Fibroblast of gingiva (primary cell): ENCODE measurements around the gene CCDC74B.
A peak's percentile ranks its signal among the peaks of the same experiment; 100 is the strongest.
"Not testable (repeated sequence)": the region's sequence is repeated elsewhere in the genome, so short reads cannot be mapped to it uniquely, and the experiment has no call there.

Experiments used
- DNase-seq: peaks from one replicate; pipeline ENCODE4 v3.0.0-alpha.2; 2011; ENCODE audit warnings: low read depth

Gene CCDC74B

DNA sequence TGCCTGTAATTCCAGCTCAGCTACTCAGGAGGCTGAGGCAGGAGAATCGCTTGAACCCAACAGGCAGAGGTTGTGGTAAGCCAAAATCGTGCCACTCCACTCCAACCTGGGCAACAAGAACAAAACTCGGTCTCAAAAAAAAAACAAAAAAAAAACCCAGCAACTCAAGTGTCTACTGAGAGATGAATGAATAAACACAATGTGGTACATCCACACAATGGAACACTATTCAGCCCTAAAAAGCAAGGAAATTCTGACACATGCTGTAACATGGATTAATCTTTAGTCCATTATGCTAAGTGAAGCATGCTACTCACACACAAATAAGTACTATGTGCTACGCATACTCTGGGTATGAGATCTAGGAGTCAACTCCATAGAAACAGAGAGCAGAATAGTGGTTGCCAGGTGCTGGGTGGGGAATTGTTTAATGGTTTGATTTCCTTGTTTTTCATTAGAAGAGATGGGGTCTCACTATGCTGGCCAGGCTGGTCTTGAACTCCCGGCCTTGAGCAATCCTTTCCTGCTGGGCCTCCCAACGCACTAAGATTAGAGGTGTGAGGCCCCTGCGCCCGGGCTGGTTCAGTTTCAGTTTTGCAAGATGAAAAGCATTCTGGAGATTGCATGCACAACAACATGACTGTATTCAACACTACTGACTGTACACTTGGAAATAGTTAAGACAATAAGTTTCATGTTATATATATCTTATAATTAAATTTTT lies 20.5 kb upstream of the CCDC74B start:
- DNase-seq: no peak

DNA sequence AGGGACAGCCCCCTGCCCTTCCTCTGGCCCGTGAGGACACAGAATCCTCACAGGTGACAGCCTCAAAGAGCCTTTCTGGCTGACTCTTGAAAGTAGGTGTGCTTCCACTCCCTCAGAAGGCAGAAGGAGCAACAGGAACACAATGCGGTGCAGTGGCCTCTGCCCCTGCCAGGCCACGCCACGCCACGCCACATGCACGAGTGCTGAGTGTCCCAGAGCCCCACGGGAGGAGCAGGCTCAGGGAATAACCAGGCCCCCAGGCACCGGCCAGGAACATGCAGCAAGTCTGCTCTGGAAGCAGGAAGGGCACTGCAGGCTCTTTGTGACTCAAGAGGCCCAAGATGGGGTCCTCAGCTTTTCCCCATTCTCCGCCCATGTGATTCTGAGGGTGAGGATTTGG lies 18.1 kb upstream of the CCDC74B start:
- no peak for DNase-seq

DNA sequence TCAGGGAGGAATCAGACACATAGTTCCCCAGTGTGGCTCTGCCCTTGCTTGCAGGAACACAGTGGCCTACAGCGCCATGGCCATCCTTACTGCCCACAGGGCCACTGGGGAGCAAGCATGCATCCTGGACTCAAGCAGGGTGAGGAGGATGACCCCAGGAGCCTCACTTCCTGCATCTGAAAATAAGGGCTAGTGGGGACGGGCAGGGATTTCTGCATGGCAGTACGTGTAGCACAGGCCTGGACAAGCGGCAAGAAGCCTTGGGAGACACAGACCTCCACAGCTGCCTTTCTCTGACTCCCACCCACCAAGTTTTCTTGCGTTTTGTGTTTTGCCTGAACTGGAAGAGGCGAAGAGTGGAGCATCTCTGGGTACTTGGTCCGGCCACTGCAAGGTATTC lies 17.6 kb upstream of the CCDC74B start:
- not testable (repeated sequence) for DNase-seq

DNA sequence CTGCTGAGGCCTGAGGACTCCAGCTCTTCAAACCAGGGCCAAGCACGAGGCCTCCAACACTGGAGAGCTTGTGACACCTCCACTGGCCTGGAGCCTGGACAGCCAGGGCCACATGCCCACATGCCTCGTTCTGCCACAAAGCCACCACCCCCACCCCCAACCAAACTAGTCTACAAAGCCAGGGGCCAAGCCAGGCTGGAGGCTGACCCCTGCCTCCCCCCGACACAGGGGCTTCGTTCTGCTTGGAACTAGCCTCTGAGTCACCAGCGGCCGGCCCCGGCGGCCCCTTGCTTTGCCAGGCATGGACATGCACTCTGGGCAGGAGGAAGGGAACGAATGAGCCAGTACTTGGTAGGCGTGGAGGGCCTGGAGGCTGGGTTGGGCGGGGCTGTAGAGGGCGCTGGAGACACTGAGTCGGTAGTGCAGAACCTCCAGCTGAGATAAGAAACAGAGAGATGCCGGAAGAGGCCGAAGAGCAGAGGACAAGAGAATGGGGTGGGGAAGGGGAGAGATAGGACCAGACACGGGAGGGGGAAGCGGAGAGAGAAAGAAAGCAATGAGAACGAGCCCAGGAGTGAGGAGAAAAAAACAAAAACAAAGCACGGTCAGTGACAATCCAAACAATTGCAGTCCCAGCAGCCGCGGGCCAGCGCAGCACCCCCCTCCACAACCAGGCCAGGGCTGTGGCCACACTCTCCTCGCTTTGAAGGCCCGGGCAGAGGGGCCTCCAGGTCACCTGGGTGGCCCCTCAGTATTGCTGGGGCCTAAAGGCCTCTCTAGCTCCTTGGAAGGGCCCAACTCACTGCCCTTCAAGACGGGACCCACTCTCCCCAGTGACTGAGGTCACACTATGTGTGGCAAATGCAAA lies 16.2 kb upstream of the CCDC74B start:
- not testable (repeated sequence) for DNase-seq

DNA sequence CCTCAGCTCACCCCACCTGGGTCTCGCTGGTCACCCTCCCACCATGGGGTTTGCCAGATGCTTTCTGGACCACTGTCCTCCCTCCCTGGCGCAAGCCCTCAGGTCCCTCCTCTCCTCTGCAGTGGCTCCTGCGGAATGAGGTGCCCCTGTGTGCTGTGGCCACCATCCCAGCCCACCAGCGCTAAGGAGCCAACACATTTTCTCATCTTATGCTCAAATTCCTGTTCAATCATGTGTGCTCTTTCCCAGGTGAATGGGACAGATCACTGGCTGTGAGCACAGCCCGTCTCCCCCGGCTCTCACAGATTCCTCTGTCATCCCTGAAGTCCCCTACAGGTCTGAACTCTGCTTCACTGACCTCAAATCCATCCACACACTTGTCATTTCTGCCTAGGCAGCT lies 15.2 kb upstream of the CCDC74B start:
- DNase-seq: no peak

- DNase-seq: not testable (repeated sequence)
Observed at GRCh38 chr2:130159376-130159775, 14.5 kb upstream of the CCDC74B start.

DNA sequence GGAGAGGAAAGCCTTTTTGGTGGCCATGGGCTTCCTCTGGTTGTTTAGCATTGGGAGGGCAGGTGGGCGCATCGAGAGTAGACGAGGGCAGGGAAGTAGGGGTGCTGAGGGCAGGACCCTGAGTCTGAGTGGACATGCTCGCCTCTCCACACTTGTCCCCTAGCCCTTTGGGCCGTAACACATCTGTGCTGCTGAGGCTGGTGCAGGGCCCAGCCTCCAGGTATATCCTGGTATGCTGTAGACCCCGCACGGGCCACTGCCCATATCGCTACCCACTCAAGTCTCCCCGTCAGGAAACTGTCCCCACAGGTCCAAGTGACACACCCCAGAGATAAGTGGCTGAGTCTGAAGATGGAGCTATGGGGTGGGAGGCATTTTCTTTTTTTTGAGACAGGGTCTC lies 13.7 kb upstream of the CCDC74B start:
- no peak for DNase-seq

DNA sequence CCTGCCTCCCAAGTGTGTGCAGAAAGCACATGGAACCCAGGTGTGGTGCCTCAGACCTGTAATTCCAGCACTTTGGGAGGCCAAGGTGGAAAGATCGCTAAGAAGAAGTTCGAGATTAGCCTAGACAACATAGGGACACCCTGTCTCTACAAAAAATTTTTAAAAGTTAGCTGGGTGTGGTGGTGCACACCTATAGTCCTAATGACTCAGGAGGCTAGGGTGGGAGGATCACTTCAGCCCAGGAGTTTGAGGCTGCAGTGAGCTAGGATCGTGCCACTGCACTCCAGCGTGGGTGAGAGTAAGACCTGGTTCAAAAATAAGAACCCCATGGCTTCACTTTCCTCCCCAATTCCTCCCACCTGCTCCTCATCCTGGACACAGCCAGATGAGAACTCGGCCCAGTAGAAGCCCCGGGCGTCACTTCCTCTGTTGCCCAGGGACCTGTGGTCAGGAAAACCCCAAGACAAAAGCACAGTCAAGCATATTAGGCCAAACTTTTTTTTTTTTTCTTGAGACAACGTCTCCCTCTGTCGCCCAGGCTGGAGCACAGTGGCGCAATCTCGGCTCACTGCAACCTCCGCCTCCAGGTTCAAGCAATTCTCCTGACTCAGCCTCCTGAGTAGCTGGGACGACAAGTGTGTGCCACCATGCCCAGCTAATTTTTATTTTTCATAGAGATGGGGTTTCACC lies 13.1 kb upstream of the CCDC74B start:
- not testable (repeated sequence) for DNase-seq

DNA sequence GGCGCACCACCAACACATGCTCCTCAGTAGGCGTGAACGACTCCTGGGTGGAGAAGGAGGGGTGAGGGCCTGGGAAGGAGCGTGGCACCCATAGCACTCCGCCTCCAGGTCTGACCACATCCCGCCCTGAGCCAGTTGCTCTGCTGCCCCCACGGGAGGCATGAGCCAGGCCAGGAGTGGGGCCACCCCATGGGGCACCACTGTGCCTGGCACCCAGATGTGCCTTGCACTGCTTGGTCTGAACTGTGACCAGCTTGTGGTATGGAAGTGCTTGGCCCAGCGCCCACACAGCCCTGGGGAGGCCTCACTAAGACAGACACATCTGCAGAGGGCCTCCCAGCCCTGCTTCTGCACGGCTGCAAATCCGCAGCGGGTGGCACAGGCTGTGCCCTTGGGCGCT lies 12.4 kb upstream of the CCDC74B start:
- DNase-seq: not testable (repeated sequence)

DNA sequence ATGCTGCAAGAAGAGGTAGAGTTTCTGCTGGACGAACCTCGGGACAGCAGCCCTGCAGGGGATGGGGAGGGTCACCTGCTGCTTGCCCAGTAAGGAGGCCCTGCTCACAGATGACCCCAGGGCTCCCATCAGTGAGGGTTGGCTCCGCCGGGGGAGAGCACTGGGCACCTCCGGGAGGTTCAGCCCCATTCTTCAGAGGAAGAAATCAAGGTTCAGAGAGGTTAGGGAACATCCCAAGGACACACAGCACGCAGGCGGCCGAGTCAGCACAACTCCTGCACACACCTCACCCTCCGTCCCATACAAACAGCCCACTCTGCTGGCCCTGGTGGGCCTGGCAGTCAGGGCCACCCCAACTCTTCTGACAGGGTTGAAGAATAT lies 11.7 kb upstream of the CCDC74B start:
- DNase-seq: no peak

DNA sequence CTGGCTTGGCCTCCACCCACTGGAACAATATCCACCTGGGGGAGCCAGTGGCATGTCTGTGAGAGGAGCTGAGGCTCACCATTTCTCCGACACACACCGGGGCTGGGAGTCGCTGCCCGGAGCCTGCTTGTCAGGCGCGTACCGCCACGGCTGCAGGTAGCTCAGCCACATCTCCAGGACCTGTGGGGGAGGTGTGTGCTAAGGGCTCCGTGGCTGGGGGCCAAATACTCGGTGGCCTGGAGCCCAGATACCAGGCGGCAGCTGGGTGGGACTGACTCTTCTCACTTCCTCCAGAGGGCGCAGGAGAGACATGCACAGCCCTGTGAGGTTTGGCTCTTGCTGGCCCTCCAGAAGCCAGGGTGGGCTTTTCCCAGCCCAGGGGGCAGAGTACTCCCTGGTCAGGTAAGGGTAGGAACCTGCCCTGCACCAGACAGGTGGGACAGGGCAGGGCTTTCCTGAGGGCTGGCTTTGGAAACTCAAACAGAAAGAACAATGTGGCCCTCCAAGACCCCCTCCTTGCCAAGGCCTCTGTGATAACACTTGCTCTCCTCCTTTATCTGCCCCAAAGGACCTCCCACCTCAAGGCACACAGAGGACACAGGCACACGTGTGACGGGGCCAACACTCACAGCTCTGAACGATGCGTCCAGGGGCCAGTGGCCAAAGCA lies 11.2 kb upstream of the CCDC74B start:
- peak; percentile 32 for DNase-seq

- DNase-seq: no peak
Observed at GRCh38 chr2:130154773-130155765, 10.2 kb upstream of the CCDC74B start.

- not testable (repeated sequence) for DNase-seq
Observed at GRCh38 chr2:130154423-130154770, 9.5 kb upstream of the CCDC74B start.

GRCh38 chr2:130153721-130154422 lies 9.0 kb upstream of the CCDC74B start:
- not testable (repeated sequence) for DNase-seq

GRCh38 chr2:130152816-130153595 lies 8.1 kb upstream of the CCDC74B start:
- no peak for DNase-seq

DNA sequence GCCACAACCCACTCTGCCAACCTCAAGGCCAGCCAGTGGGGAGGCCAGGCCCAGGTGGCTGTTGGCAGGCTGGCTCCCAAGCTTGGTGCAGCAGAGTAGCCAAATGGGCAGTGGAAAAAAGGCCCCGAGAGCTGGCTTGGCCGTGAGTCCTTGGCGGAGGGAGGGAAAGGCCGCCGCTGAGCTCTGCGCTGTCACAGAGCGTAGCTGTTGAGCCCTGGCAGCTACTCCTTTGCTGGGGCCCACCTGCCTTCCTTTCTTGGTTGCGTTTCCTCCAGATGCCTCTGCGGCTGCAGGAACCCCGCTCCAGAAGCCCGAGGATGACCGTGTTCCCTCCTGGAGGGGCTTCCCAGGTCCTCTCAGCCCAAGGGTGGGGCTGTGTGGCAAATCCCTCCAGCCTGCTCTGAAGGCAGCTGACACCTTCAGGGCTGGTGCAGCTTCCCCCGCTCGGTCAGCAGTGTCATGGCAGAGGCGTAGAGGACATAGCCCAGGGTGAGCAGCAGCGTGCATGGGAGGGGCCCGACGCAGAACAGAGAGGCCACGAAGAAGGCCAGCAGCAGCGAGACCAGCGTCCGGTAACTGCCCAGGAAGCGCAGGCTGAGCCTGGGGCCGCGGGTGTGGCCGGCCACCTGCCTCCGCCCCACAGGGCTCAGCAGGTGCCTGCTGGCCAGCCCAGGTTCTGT lies 7.4 kb upstream of the CCDC74B start:
- DNase-seq: not testable (repeated sequence)

DNA sequence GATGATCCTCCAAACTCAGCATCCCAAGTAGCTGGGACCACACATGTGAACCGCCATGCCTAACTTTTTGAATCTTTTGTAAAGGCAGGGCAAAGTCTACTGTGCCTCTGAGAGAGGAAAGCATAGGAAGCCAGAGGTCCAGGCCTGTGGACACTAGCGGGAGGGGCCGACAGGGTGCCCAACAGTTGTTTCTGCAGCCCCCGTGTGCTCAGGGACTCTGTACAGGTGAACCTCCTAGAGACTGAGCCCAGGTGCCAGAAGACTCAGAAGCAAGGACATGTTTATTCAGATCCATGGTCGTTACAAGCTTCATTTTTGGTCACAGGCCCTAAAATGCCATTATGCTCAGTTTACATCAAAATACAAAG lies 6.2 kb upstream of the CCDC74B start:
- not testable (repeated sequence) for DNase-seq

GRCh38 chr2:130150181-130151144 lies 5.6 kb upstream of the CCDC74B start:
- DNase-seq: no peak
